Esophagus mucosa (tissue), 1 donor: Measurements from ENCODE around the gene DUS2. TPM values are rescaled to one million over a fixed set of nuclear protein-coding genes. Genes with fewer than 3 reads are reported as not detected.

ENCODE experiments used
- total RNA-seq: library from RNA; stranded (reverse); gene quantifications from one replicate; pipeline ENCODE4 v1.2.4, GENCODE V29; 2023
- donor health status: DM: yes; HTN: yes; CAD: no.

The DUS2 gene
- total RNA-seq, 1 donor from 2014 or later = 17.4 TPM

Other genes starting within 250 kb of the DUS2 start
- gene RANBP10, start 216.7 kb upstream of the DUS2 start, total RNA-seq = 20.1 TPM
- 0.40 TPM for gene TSNAXIP1, start 216.4 kb upstream of the DUS2 start, total RNA-seq
- 16.8 TPM for gene THAP11, start 181.0 kb upstream of the DUS2 start, total RNA-seq
- 65.2 TPM for gene NUTF2, start 176.4 kb upstream of the DUS2 start, total RNA-seq
- gene CENPT, start 175.6 kb upstream of the DUS2 start, total RNA-seq = 16.5 TPM
- gene EDC4, start 150.2 kb upstream of the DUS2 start, total RNA-seq = 32.7 TPM
- not detected for gene NRN1L, start 138.4 kb upstream of the DUS2 start, total RNA-seq
- 15.5 TPM for gene PSKH1, start 130.0 kb upstream of the DUS2 start, total RNA-seq
- gene CTRL, start 91.4 kb upstream of the DUS2 start, total RNA-seq = 0.64 TPM
- gene PSMB10, start 86.4 kb upstream of the DUS2 start, total RNA-seq = 25.9 TPM
- 4.1 TPM for gene LCAT, start 79.2 kb upstream of the DUS2 start, total RNA-seq
- gene SLC12A4, start 54.6 kb upstream of the DUS2 start, total RNA-seq = 17.5 TPM
- gene DPEP3, start 42.8 kb upstream of the DUS2 start, total RNA-seq = 0.08 TPM
- gene DPEP2, start 23.8 kb upstream of the DUS2 start, total RNA-seq = 0.68 TPM
- not detected for gene DPEP2NB, start 7.4 kb upstream of the DUS2 start, total RNA-seq
- 12.1 TPM for gene DDX28, start 52 bp upstream of the DUS2 start, total RNA-seq
- gene NFATC3, start 62.1 kb downstream of the DUS2 start, total RNA-seq = 17.6 TPM
- gene ESRP2, start 212.8 kb downstream of the DUS2 start, total RNA-seq = 82.1 TPM
- gene PLA2G15, start 222.1 kb downstream of the DUS2 start, total RNA-seq = 4.8 TPM
- 4.7 TPM for gene SLC7A6, start 241.2 kb downstream of the DUS2 start, total RNA-seq